Keratinocyte (primary cell): ENCODE measurements around the gene HSF5. TPM values are rescaled to one million over a fixed set of nuclear protein-coding genes. Genes with fewer than 3 reads are reported as not detected.

Experiments used
- DNase-seq: peaks from one replicate; pipeline ENCODE4 v3.0.0-alpha.2; 2011; ENCODE audit warnings: low read depth, missing footprints, low spot score
- FAIRE-seq: peaks from 2 replicates; lab custom pipeline; 2011; peaks lifted over from hg19 to GRCh38; lab: Jason Lieb, UNC
- H2AFZ ChIP-seq: 2 replicates; pipeline ENCODE4 v1.6.0; 2012; ENCODE audit warnings: low read length, control low read depth, inconsistent platforms; ENCODE audit not compliant: control insufficient read depth
- H3K27ac ChIP-seq: 2 replicates; pipeline ENCODE4 v1.5.1; 2011; ENCODE audit warnings: low read length; ENCODE audit not compliant: control insufficient read depth, insufficient read depth
- H3K27me3 ChIP-seq: 3 replicates; pipeline ENCODE4 v1.6.0; 2011; ENCODE audit warnings: low read length; ENCODE audit not compliant: control insufficient read depth, insufficient read depth; ENCODE audit errors: extremely low read depth
- H3K36me3 ChIP-seq, 2 experiments: 2 replicates in 1 of 2; 3 replicates in 1 of 2; pipeline ENCODE4 v1.5.1; 2011; ENCODE audit warnings: low read length in 2 of 2, mild to moderate bottlenecking in 1 of 2; ENCODE audit not compliant: control insufficient read depth in 2 of 2, insufficient read depth in 2 of 2; ENCODE audit errors: extremely low read depth in 1 of 2
- H3K4me1 ChIP-seq: 3 replicates; pipeline ENCODE4 v1.5.1; 2011; ENCODE audit warnings: low read length; ENCODE audit not compliant: control insufficient read depth, insufficient read depth; ENCODE audit errors: extremely low read depth
- H3K4me2 ChIP-seq: 3 replicates; pipeline ENCODE4 v1.6.0; 2011; ENCODE audit warnings: low read depth, low read length; ENCODE audit not compliant: control insufficient read depth, insufficient read depth; ENCODE audit errors: extremely low read depth
- H3K4me3 ChIP-seq, 3 experiments: fragments of 200-600 bp in 1 of 3; sonication (generic) in 1 of 3; 2 replicates in 2 of 3; 3 replicates in 1 of 3; pipeline ENCODE4 v1.5.1; 2011 to 2016; ENCODE audit warnings: low read length in 3 of 3, mild to moderate bottlenecking in 3 of 3, control low read depth in 2 of 3, inconsistent platforms in 1 of 3, low read depth in 1 of 3, mixed read lengths in 1 of 3, mixed run types in 1 of 3, moderate library complexity in 1 of 3; ENCODE audit not compliant: control insufficient read depth in 2 of 3, insufficient read depth in 2 of 3; ENCODE audit errors: extremely low read depth in 1 of 3
- H3K79me2 ChIP-seq: 2 replicates; pipeline ENCODE4 v1.6.0; 2012; ENCODE audit warnings: low read length; ENCODE audit not compliant: control insufficient read depth, insufficient read depth
- H3K9ac ChIP-seq: 3 replicates; pipeline ENCODE4 v1.6.0; 2011; ENCODE audit warnings: low read length; ENCODE audit not compliant: control insufficient read depth, insufficient read depth; ENCODE audit errors: extremely low read depth
- H3K9me1 ChIP-seq: 3 replicates; pipeline ENCODE4 v1.6.0; 2011; ENCODE audit warnings: low read length; ENCODE audit not compliant: control insufficient read depth, insufficient read depth; ENCODE audit errors: extremely low read depth
- H3K9me3 ChIP-seq: 2 replicates; pipeline ENCODE4 v1.5.1; 2012; ENCODE audit warnings: low read depth, low read length; ENCODE audit not compliant: control insufficient read depth
- H4K20me1 ChIP-seq: 3 replicates; pipeline ENCODE4 v1.6.0; 2011; ENCODE audit warnings: low read length; ENCODE audit not compliant: control insufficient read depth, insufficient read depth; ENCODE audit errors: extremely low read depth
- CTCF ChIP-seq, 3 experiments: IDR thresholded peaks in 1 of 3; conservative IDR thresholded peaks in 1 of 3; optimal IDR thresholded peaks in 1 of 3; 2 replicates in 2 of 3; 3 replicates in 1 of 3; pipeline versions ENCODE3 to v1.5.1; 2011; ENCODE audit warnings: low read length in 3 of 3, mild to moderate bottlenecking in 3 of 3, moderate library complexity in 2 of 3, control low read depth in 1 of 3, inconsistent platforms in 1 of 3; ENCODE audit not compliant: insufficient read depth in 2 of 3; ENCODE audit errors: extremely low read depth in 1 of 3
- EZH2 ChIP-seq: IDR thresholded peaks from one replicate; pipeline ENCODE4 v1.6.1; 2012; ENCODE audit warnings: inconsistent platforms, mild to moderate bottlenecking, low read length, moderate library complexity
- dilution Hi-C: fragments of 300-500 bp; cut with MboI; formaldehyde crosslinking; loops from one replicate; pipeline ENCODE4 v1.7.0; 2020; ENCODE audit warnings: low sequenced_read_pairs; ENCODE audit not compliant: extremely low pct_ligation_motif_present
- polyA plus RNA-seq, 5 experiments: library from polyadenylated mRNA; depleted of rRNA in 3 of 5; stranded (reverse) in 3 of 5; stranded (forward) in 1 of 5; unstranded in 1 of 5; fragments of >200 nt; gene quantifications; 1 replicate in 1 of 5; 2 replicates in 3 of 5; 3 replicates in 1 of 5; pipeline versions ENCODE4 v1.2.1 to v1.2.3, GENCODE V29; 2011 to 2012; ENCODE audit warnings: missing spikeins in 2 of 5, low read depth in 1 of 5, low replicate concordance in 1 of 5

The HSF5 gene
- polyA plus RNA-seq, 1 donor (not counting 4 experiments of a cell fraction or from before 2014, with no cell fraction given) = 0.01 TPM

- H2AFZ ChIP-seq = no peak overlapping the region
- TF ChIP-seq CTCF (optimal IDR thresholded peaks at IDR 0.05 in 1 of 3, IDR thresholded peaks at IDR 0.05 in 1 of 3, conservative IDR thresholded peaks at IDR 0.05 in 1 of 3; ENCODE audit: extremely low read depth in 1 of 3, insufficient read depth in 2 of 3, low read length in 3 of 3) = no peak
- no peak for TF ChIP-seq EZH2
- no peak for DNase-seq
- H3K79me2 ChIP-seq = peaks cover 57% of the 10 kb centered on the region
- no peak for FAIRE-seq
- H3K9ac ChIP-seq = no peak overlapping the region
- H3K4me3 ChIP-seq = no peak overlapping the region
- H4K20me1 ChIP-seq = peaks cover 5% of the 10 kb centered on the region
- peaks cover 0 to 1% of the 10 kb centered on the region in 2 experiments for H3K36me3 ChIP-seq
- dilution Hi-C loops = no loop called here
- H3K27ac ChIP-seq = no peak overlapping the region
- H3K4me1 ChIP-seq = peaks cover 30% of the 10 kb centered on the region
- H3K9me3 ChIP-seq = no peaks in the 10 kb centered on the region
- H3K9me1 ChIP-seq = peaks cover 2% of the 10 kb centered on the region
- no peak overlapping the region for H3K4me2 ChIP-seq
- no peaks in the 10 kb centered on the region for H3K27me3 ChIP-seq
Measured at GRCh38 chr17:58379511-58379824, 108.7 kb downstream of the HSF5 start.

- TF ChIP-seq EZH2 (no peak), CTCF (optimal IDR thresholded peaks at IDR 0.05 in 1 of 3, IDR thresholded peaks at IDR 0.05 in 1 of 3, conservative IDR thresholded peaks at IDR 0.05 in 1 of 3; ENCODE audit: extremely low read depth in 1 of 3, insufficient read depth in 2 of 3, low read length in 3 of 3) (no peak)
- no peak for FAIRE-seq
- dilution Hi-C loops = no loop called here
Measured at GRCh38 chr17:58378733-58379510, 109.3 kb downstream of the HSF5 start.

More at GRCh38 chr17:58378733-58379510, 109.3 kb downstream of the HSF5 start:
- Histone ChIP-seq H3K4me3 (no peak overlapping the region), H2AFZ (no peak overlapping the region), H3K4me2 (no peak overlapping the region), H3K9ac (no peak overlapping the region), H3K27ac (no peak overlapping the region), H3K36me3 (peaks cover 0 to 1% of the 10 kb centered on the region in 2 experiments), H3K79me2 (peaks cover 57% of the 10 kb centered on the region), H3K27me3 (no peaks in the 10 kb centered on the region), H3K9me3 (no peaks in the 10 kb centered on the region), H3K4me1 (peaks cover 24% of the 10 kb centered on the region), H4K20me1 (peaks cover 5% of the 10 kb centered on the region), H3K9me1 (peaks cover 2% of the 10 kb centered on the region)
- DNase-seq = no peak
